ENCODE measurements around the gene NTNG1.

NTNG1 gene

DNA sequence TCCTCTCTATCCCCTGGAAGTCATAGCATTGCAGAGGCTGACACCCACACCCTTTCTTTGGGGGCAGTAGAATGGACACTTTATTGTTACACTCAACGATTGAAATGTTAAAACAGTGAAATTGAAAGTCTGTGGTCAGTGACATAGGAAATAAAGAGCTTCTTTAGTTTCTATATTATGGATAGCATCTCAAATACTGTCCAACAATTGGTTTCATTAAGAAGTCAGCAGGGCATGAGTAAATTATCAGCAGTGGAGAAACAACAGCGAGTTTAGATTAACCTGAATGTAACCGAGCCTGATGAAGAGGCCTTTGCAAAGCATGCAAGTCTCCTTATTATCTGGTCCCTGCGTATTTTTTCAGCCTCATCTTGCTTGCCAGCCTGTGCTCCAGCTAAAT is 350.7 kb downstream of the NTNG1 start:
- no peak overlapping the region for H3K4me3 ChIP-seq (ENCODE audit: low read length)
- DNase-seq (ENCODE audit: low read depth): no peak
- TF ChIP-seq, protein P1, sequence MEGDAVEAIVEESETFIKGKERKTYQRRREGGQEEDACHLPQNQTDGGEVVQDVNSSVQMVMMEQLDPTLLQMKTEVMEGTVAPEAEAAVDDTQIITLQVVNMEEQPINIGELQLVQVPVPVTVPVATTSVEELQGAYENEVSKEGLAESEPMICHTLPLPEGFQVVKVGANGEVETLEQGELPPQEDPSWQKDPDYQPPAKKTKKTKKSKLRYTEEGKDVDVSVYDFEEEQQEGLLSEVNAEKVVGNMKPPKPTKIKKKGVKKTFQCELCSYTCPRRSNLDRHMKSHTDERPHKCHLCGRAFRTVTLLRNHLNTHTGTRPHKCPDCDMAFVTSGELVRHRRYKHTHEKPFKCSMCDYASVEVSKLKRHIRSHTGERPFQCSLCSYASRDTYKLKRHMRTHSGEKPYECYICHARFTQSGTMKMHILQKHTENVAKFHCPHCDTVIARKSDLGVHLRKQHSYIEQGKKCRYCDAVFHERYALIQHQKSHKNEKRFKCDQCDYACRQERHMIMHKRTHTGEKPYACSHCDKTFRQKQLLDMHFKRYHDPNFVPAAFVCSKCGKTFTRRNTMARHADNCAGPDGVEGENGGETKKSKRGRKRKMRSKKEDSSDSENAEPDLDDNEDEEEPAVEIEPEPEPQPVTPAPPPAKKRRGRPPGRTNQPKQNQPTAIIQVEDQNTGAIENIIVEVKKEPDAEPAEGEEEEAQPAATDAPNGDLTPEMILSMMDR (conservative IDR thresholded peaks at IDR 0.05; ENCODE audit: low read depth, low read length): no peak

DNA sequence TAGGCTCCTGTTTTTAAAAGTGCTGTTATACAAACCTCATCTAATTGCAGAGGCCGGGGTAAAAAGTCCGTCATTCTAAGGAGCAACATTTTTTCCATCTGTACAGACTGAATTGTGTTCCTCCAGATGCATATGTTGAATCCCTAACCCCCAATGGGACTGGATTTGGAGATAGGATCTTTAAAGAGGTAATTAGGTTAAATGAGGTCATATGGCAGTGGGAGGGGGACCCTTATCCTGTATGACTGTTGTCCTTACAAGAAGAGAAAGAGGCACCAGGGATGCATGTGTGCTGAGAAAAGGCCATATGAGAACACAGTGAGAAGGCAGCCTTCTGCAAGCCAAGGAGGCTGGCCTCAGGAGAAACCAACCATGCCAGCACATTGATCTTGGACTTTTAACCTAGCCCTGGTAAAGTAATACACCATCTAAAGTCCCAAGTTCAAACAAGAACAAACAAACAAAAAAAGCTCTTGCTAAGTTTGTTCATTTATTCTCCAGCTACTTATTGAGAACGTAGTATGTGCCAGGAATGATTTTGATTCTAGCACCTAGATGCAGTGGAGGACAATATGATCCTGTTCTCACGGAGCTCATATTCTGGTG is 352.4 kb downstream of the NTNG1 start:
- no peak for DNase-seq (ENCODE audit: low read depth)
- H3K4me3 ChIP-seq (ENCODE audit: low read length): no peak overlapping the region
- TF ChIP-seq, protein P1 (conservative IDR thresholded peaks at IDR 0.05; ENCODE audit: low read depth, low read length): no peak

DNA sequence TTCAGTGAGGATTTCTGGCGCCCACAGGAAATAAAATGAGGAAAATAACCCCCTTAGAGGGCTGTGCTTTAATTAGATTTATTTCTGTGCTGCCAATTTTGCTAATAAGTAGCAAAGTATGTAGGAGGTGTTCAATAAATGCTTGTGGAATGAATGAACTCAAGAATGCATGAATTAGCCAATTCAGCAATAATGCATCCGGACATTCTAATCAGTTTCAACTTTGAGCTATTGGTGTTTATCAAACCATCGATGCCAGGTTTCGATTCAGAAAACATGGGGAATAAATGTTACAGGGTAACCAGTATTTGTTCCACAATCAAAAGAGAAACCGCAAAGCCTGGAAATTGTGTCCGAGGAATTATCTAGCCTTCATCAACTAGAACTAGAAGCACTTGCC is 353.2 kb downstream of the NTNG1 start:
- no peak for DNase-seq (ENCODE audit: low read depth)
- H3K4me3 ChIP-seq (ENCODE audit: low read length): no peak overlapping the region
- TF ChIP-seq, protein P1 (conservative IDR thresholded peaks at IDR 0.05; ENCODE audit: low read depth, low read length): no peak

GRCh38 chr1:107496002-107496401 is 355.2 kb downstream of the NTNG1 start:
- no peak overlapping the region for H3K4me3 ChIP-seq (ENCODE audit: low read length)
- TF ChIP-seq, protein P1 (conservative IDR thresholded peaks at IDR 0.05; ENCODE audit: low read depth, low read length): no peak
- DNase-seq (ENCODE audit: low read depth): no peak

DNA sequence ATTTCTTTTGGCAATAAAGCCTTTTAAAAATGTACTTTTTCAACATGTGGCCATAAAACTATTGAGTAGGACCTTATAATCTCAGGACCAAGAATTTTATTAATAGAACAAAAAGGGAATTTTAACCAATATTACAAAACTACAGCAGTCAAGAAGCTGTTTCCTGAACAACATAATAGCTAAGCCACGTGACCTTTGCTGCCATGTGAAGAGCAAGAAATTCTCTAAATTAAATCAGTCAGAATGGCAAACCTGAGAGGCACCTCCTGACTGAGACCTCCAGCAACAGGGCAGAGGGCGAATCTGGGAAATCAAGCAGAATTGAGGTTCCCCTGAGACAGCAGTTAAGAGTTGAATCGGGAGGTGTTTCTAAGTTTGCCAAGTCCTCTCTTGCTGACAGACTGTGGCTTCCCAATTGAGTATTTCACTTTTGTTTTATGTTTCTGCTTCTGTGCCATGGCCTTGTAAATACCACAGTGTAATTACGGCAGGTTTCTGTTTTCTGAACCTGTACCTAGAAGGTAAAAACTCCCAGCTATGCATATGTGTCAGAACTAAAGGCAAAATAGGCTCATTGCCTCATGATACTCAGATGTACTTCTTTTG is 358.4 kb downstream of the NTNG1 start:
- TF ChIP-seq, protein P1 (conservative IDR thresholded peaks at IDR 0.05; ENCODE audit: low read depth, low read length): no peak
- DNase-seq (ENCODE audit: low read depth): no peak
- H3K4me3 ChIP-seq (ENCODE audit: low read length): no peak overlapping the region

DNA sequence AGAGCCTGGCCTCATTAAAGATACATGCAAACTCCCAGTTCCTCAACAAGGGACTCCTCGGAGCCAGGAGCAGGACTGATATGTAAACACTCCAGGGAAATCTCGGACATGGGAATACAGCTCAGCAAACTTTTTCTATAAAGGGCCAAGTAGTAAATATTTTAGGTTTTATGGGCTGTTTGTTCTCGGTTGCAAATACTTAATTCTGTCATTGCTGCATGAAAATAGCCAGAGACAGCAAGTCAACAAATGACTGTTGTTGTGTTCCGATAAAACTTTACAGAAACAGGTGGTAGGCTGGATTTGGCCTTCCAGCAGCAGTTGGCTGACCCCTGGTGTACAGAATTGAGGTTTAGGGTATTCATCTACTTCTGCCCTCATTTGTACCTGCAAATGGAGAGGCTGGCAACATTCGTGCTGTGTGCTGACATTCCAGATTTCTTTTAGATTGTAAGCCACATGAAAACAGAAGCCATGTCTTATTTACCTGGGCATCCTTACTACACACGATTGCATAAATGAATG is 360.3 kb downstream of the NTNG1 start:
- no peak for DNase-seq (ENCODE audit: low read depth)
- no peak overlapping the region for H3K4me3 ChIP-seq (ENCODE audit: low read length)
- TF ChIP-seq, protein P1 (conservative IDR thresholded peaks at IDR 0.05; ENCODE audit: low read depth, low read length): no peak

DNA sequence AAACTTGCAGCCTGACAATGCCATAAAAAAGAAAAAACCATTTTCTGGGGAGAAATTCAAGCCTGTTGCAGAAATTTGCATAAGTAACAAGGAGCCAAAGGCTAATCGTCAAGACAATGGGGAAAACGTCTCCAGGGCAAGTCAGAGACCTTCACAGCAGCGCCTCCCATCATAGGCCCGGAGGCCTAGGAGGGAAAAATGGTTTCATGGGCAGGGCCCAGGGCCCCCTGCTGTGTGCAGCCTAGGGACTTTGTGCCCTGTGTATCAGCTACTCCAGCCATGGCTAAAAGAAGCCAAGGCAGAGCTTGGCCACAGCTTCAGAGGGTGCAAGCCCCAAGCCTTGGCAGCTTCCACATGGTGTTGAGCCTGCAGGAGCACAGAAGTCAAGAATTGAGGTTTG is 369.5 kb downstream of the NTNG1 start:
- H3K4me3 ChIP-seq (ENCODE audit: low read length): no peak overlapping the region
- DNase-seq (ENCODE audit: low read depth): no peak

More for the DNA sequence above, 369.5 kb downstream of the NTNG1 start:
- TF ChIP-seq, protein P1 (conservative IDR thresholded peaks at IDR 0.05; ENCODE audit: low read depth, low read length): no peak

Measured in retinal pigment epithelial cell (primary cell).